Skeletal muscle satellite cell (primary cell): ENCODE measurements around the gene MDC1. TPM values are rescaled to one million over a fixed set of nuclear protein-coding genes. Genes with fewer than 3 reads are reported as not detected.
"Not testable (repeated sequence)": the region's sequence is repeated elsewhere in the genome, so short reads cannot be mapped to it uniquely, and the experiment has no call there.

Experiments
- H3K27me3 ChIP-seq: 2 replicates; pipeline ENCODE4 v1.7.0; 2013; ENCODE audit warnings: low read length; ENCODE audit not compliant: control insufficient read depth, insufficient read depth
- H3K36me3 ChIP-seq: 2 replicates; pipeline ENCODE4 v1.7.0; 2013; ENCODE audit warnings: mild to moderate bottlenecking, control low read depth, low read length; ENCODE audit not compliant: insufficient read depth
- H3K4me1 ChIP-seq: 2 replicates; pipeline ENCODE4 v1.7.0; 2013; ENCODE audit warnings: low read length; ENCODE audit not compliant: control insufficient read depth, insufficient read depth
- H3K4me2 ChIP-seq: 2 replicates; pipeline ENCODE4 v1.7.0; 2013; ENCODE audit warnings: mild to moderate bottlenecking, low read length
- H3K4me3 ChIP-seq: 2 replicates; pipeline ENCODE4 v1.7.0; 2013; ENCODE audit warnings: low read length
- H3K9ac ChIP-seq: 2 replicates; pipeline ENCODE4 v1.7.0; 2013; ENCODE audit warnings: mild to moderate bottlenecking, low read depth, low read length, moderate library complexity
- H3K9me3 ChIP-seq: replicated peaks from 2 replicates; pipeline ENCODE4 v1.7.0; 2013; ENCODE audit warnings: mild to moderate bottlenecking, control low read depth, low read length
- total RNA-seq: library from RNA; depleted of rRNA; stranded (reverse); fragments of >200 nt; gene quantifications from 2 replicates; pipeline ENCODE4 v1.2.3, GENCODE V29; 2012; rRNA removed

The MDC1 gene, protein sequence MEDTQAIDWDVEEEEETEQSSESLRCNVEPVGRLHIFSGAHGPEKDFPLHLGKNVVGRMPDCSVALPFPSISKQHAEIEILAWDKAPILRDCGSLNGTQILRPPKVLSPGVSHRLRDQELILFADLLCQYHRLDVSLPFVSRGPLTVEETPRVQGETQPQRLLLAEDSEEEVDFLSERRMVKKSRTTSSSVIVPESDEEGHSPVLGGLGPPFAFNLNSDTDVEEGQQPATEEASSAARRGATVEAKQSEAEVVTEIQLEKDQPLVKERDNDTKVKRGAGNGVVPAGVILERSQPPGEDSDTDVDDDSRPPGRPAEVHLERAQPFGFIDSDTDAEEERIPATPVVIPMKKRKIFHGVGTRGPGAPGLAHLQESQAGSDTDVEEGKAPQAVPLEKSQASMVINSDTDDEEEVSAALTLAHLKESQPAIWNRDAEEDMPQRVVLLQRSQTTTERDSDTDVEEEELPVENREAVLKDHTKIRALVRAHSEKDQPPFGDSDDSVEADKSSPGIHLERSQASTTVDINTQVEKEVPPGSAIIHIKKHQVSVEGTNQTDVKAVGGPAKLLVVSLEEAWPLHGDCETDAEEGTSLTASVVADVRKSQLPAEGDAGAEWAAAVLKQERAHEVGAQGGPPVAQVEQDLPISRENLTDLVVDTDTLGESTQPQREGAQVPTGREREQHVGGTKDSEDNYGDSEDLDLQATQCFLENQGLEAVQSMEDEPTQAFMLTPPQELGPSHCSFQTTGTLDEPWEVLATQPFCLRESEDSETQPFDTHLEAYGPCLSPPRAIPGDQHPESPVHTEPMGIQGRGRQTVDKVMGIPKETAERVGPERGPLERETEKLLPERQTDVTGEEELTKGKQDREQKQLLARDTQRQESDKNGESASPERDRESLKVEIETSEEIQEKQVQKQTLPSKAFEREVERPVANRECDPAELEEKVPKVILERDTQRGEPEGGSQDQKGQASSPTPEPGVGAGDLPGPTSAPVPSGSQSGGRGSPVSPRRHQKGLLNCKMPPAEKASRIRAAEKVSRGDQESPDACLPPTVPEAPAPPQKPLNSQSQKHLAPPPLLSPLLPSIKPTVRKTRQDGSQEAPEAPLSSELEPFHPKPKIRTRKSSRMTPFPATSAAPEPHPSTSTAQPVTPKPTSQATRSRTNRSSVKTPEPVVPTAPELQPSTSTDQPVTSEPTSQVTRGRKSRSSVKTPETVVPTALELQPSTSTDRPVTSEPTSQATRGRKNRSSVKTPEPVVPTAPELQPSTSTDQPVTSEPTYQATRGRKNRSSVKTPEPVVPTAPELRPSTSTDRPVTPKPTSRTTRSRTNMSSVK (N-terminal part only)
- total RNA-seq = 6.1 and 7.6 TPM in 2 replicates

DNA sequence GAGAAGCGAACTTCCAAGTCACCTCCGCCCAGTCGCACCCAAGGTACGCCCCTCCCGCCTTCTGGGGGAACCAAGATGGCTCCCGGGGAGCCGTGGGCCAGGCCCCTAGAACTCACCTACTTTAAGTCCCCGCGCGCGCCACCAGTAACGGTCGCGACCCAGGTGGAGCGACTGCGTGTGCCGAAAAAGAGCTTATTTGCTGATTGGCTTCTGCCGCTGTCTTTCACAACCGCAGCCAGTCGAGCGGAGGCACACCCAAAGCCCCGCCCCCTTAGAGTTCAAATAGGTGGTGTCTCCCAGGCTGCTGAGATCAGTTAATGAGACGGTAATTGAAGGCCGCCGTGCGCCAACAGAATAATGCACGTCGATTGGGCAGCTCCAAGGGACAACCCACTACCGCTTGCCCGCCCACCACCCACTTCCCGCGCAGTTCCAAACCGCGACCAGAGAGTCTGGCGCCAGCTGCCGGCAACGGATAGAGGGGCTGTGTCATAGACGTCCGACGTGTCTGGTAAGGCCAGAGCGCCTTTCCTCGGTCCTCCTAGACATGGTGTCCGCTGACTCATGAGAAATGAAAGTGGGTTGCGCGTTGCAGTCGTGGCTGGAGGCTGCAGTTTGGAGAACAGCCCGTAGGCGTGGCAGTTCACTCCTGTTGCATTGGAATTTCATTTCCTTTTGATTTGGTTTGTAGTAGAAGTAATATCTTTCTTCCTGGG, at the start of gene MDC1:
TSS of gene MDC1 (minus strand) at position 153 of the 716 bp plus-strand sequence. CDS start 2,106 bp downstream, outside the sequence.
- no peaks in the 10 kb centered on the region for H3K9me3 ChIP-seq
- H3K27me3 ChIP-seq = no peaks in the 10 kb centered on the region
- H3K4me2 ChIP-seq = peak within 1 kb of the TSS; percentile 92
- peaks cover 19% of the 10 kb centered on the region for H3K4me1 ChIP-seq
- peaks cover 28% of the 10 kb centered on the region for H3K36me3 ChIP-seq
- H3K9ac ChIP-seq = peak within 1 kb of the TSS; percentile 92
- H3K4me3 ChIP-seq = peak within 1 kb of the TSS; percentile 86

DNA sequence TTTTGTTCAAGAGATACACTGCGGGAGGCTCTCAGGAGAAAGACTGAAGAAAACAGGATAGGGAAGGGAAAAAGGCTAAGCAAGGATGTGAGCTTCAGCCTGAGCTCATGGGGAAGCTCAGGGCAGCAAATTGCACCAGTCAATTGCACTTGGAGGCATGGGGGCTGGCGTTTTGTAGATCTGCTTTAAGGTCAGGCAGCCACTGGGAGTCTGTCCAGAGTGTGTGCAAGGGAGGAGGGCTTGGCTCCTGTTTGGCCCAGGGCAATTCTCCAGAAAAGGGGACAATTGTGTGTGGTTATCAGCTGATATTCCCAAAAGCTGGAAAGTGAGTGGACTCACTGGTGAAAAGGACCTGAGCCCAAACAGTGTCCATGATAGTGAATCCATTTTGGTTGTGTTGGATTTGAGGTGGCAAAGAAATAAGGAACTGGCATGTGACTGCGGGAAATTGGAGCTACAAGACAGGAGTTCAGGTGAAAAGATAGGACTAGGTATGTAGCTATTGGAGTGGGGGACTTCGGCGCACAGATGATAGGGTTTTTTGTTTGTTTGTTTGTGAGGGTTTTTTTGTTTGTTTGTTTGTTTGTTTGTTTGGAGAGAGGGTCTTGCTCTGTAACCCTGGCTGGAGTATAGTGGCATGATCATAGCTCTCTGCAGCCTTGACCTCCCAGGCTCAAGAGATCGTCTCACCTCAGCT, 49.5 kb upstream of the MDC1 start:
- Histone ChIP-seq H3K4me1 (peaks cover 44% of the 10 kb centered on the region), H3K9me3 (no peaks in the 10 kb centered on the region), H3K4me3 (no peak overlapping the region), H3K36me3 (no peaks in the 10 kb centered on the region), H3K27me3 (no peaks in the 10 kb centered on the region), H3K9ac (no peak overlapping the region), H3K4me2 (no peak overlapping the region)

DNA sequence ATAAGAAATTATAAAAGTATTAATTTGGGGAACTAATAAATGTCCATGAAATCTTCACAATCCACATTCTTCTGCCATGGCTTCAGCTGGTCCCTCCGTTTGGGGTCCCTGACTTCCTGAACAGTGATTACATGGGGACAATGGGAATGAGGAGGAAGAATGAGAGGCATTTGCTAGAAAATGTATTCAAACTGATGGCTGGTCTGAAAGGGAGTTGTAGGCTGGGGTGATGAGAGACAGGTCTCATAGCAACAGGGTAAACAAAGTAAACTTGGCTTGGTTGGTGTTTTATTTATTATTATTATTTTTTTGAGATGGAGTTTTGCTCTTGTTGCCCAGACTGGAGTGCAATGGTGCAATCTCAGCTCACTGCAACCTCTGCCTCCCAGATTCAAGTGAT, 48.4 kb upstream of the MDC1 start:
- not testable (repeated sequence) for H3K9ac ChIP-seq, H3K9me3 ChIP-seq, H3K4me3 ChIP-seq, H3K36me3 ChIP-seq, H3K27me3 ChIP-seq, H3K4me2 ChIP-seq
- H3K4me1 ChIP-seq = peaks cover 47% of the 10 kb centered on the region

DNA sequence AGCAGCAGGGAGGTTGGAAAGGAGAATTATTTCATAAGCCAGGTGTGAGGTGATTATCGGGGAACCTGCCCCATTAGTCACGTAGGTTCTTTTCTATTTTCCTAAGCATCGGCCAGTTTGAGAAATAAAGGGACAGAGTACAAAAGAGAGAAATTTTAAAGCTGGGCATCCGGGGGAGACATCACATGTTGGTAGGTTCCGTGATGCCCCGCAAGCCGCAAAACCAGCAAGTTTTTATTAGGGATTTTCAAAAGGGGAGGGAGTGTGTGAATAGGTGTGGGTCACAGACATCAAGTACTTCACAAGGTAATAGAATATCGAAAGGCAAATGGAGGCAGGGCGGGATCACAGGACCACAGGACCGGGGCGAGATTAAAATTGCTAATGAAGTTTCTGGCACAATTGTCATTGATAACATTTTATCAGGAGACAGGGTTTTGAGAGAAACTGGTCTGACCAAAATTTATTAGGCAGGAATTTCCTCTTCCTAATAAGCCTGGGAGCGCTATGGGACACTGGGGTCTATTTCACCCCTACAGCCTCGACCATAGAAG, 47.5 kb upstream of the MDC1 start:
- H3K4me2 ChIP-seq, H3K9me3 ChIP-seq, H3K4me3 ChIP-seq, H3K27me3 ChIP-seq, H3K36me3 ChIP-seq, H3K9ac ChIP-seq: not testable (repeated sequence)
- H3K4me1 ChIP-seq = peaks cover 46% of the 10 kb centered on the region

DNA sequence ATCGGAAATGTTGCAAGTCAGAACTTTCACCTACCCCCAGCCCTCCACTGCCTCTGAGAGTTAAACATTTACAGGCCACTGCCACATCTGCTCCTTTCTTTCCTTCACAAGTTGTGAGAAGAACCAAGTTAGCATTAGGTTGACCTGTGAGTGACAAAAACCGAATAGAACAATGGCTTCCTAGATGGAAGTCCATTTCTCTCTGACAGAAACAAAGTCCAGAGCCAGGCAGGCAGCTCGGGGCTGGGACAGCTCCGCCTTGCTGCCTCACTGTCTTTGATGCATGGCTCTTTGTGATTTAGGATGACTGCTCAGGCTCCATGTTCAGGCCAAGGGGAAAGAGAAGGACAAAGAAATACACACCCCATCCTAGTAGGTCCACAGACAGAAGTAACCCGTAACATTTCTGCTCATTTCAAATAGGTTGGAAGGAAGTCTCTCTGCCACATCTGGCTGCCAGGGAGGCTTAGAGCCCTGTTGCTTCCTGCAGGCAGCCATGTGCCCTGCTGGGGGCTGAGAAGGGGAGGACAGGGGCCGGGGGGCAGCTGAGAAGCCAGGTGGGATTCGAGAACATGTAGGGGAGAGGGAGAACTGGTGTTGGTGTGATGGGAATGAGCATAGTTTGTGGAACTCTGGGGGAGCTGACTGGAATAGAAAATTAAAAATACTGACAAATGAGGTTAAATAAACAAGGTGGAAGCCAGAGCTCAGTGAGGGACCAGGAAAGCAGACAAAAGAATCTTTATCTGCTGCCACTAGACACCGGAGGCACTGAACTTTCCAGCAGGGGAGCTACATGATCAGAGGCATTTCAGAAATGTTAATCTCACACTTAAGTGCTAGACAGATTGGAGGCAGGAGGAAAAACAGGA, 46.8 kb upstream of the MDC1 start:
- Histone ChIP-seq H3K9ac (peak overlapping the region; percentile 37), H3K4me1 (peaks cover 45% of the 10 kb centered on the region), H3K36me3 (no peaks in the 10 kb centered on the region), H3K9me3 (no peaks in the 10 kb centered on the region), H3K27me3 (no peaks in the 10 kb centered on the region), H3K4me2 (no peak overlapping the region), H3K4me3 (no peak overlapping the region)

DNA sequence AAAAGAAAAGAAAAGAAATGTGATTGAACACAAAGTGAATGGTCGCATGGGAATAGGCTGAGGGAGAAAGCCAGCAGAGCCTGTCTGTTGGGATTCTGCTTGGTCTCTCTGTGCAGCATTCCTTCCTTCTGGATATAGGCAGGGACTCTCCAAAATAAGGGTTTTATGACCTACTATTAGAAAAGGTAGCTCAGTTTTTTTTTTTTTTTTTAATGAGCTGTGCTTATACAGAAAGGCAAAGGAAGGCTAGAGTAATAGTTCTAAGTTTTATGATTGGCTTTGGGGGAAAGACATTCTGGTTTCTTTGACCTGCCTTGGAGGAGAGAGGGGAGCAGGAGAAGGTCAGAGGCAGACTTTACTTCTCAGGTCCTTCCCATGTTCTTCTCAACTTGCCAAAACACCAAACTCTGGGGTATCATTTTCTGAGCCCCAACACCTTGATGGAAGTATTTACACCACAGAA, 46.1 kb upstream of the MDC1 start:
- Histone ChIP-seq H3K36me3 (no peaks in the 10 kb centered on the region), H3K4me1 (peaks cover 44% of the 10 kb centered on the region), H3K9ac (no peak overlapping the region)

DNA sequence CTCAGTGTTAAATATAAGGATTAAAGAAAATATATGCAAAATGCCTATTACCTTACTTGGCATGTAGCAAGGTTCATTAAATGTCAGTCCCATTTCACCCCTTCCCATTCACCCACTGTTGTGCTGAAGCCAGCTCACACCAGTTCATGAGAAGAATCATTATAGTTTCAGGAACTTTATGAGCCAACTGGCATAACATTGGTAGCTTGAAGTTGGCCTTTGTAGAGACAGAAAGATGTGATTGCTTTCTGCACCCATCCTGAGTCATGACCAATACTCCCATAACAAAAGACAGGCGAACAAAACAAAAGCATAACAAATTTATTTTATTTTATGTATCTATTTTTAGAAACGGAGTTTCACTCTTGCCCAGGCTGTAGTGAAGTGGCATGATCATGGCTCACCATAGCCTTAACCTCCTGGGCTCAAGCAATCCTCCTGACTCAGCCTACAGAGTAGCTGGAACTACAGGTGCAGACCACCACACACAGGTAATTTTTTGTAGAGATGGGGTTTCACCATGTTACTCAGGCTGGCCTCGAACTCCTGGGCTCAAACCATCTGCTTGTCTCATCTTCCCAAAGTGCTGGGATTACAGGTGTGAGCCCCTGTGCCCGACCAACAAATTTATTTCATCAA, 44.8 kb upstream of the MDC1 start:
- H3K4me2 ChIP-seq = no peak overlapping the region
- H3K4me1 ChIP-seq = peaks cover 49% of the 10 kb centered on the region
- H3K9ac ChIP-seq = no peak overlapping the region
- H3K27me3 ChIP-seq = no peaks in the 10 kb centered on the region
- no peak overlapping the region for H3K4me3 ChIP-seq
- no peaks in the 10 kb centered on the region for H3K9me3 ChIP-seq
- H3K36me3 ChIP-seq = no peaks in the 10 kb centered on the region

More for the DNA sequence above, 46.1 kb upstream of the MDC1 start:
- Histone ChIP-seq H3K4me3 (no peak overlapping the region), H3K9me3 (no peaks in the 10 kb centered on the region), H3K27me3 (no peaks in the 10 kb centered on the region), H3K4me2 (no peak overlapping the region)

DNA sequence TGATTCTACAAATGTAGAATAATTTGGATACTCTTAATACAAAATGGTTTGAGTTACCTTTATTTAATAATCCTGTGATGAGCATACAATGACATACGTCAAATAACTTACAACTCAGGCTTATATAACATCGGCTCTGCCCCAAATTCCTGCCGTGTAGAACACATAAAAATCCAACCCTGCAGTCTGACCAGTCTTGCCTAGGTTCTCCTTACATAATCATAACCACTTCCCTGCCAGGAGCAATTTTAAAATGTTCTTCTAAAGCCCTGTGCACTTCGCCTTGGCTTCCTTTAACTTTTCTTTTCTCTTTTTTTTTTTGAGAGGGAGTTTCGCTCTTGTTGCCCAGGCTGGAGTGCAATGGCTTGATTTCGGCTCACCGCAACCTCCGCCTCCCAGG, 43.5 kb upstream of the MDC1 start:
- Histone ChIP-seq H3K4me1 (peaks cover 54% of the 10 kb centered on the region), H3K27me3 (no peaks in the 10 kb centered on the region), H3K9ac (no peak overlapping the region), H3K36me3 (no peaks in the 10 kb centered on the region), H3K4me2 (no peak overlapping the region), H3K9me3 (no peaks in the 10 kb centered on the region), H3K4me3 (no peak overlapping the region)

DNA sequence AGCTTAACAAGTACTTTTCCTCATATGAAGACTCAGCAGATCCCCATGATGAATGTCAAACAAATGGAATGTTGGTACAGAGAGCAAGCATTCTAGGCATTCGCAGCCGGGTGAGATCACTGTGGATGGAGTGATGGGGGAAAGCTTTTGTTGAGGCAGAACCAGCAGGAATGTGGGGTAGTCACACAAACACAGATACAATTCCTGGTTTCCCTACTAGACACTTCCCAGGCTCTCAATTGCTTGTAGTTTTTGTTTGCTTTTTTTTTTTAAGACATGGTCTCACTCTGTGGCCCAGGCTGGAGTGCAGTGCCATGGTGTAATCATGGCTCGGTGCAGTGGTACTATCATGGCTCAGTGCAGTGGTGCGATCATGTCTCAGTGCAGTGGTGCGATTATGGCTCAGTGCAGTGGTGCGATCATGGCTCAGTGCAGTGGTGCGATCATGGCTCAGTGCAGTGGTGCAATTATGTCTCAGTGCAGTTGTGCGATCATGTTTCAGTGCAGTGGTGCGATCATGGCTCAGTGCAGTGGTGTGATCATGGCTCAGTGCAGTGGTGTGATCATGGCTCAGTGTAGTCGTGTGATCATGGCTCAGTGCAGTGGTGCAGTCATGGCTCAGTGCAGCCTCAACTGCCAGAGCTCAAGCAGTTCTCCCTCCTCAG, 42.6 kb upstream of the MDC1 start:
- peak overlapping the region; percentile 71 for H3K9ac ChIP-seq
- H3K4me2 ChIP-seq = peak overlapping the region; percentile 35
- H3K36me3 ChIP-seq = no peaks in the 10 kb centered on the region
- H3K27me3 ChIP-seq = no peaks in the 10 kb centered on the region
- H3K9me3 ChIP-seq = no peaks in the 10 kb centered on the region
- no peak overlapping the region for H3K4me3 ChIP-seq
- H3K4me1 ChIP-seq = peaks cover 61% of the 10 kb centered on the region
